HG02759 (cell line): ENCODE data around the gene FOXN3.
A peak's percentile ranks its signal among the peaks of the same experiment; 100 is the strongest.

ENCODE experiments used
- ATAC-seq: cut with Tn5 transposase; IDR thresholded peaks from one replicate; pipeline ENCODE4 v1.9.1; 2021; ENCODE audit warnings: mild to moderate bottlenecking, moderate library complexity; ENCODE audit not compliant: unreplicated experiment

The FOXN3 gene

GRCh38 chr14:89386212-89386886 lies 30.7 kb downstream of the FOXN3 start:
- ATAC-seq: peak; percentile 26

GRCh38 chr14:89384636-89385035 lies 32.4 kb downstream of the FOXN3 start:
- no peak for ATAC-seq

- ATAC-seq: peak; percentile 92
Observed at GRCh38 chr14:89384023-89384422, 33.0 kb downstream of the FOXN3 start.

DNA sequence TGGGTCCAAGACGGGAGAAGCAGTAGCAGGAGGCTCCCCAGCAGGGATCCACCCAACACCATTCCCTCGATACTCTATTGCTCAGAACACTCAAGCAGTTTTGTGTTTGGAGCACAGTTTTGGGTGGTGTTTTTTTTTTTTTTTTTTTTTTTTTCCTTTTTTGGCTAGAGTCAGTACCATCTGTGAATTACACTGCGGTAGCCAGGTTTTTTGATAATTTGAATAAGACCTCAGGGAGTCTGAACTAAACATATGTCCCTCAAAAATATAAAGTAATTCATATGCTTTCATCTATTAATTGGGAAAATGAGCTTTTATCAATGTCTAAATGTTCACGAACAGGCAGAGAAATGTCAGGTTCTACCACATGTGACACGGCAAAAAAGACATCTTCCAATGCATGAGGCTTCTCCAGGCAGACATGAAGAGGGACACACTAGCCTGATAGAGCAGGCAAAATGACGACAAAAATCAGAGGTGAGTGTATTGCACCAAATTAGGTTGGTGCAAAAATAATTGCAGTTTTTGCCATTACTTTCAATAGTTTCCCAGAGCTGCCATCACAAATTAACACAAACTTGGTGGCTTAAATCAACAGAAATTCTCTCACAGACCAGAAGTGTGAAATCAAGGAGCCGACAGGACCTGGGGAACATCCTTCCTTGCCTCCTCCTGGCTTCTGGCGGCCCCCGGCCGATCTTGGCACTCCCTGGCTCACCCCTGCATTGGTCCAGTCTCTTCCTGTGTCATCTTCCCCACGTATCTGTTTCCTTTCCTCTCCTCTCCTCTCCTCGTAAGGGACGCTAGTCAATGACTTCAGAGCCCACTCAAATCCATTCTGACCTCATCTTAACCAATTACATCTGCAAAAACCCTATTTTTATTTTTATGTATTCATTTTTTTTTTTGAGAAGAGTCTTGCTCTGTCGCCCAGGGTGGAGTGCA lies 33.9 kb downstream of the FOXN3 start:
- no peak for ATAC-seq

DNA sequence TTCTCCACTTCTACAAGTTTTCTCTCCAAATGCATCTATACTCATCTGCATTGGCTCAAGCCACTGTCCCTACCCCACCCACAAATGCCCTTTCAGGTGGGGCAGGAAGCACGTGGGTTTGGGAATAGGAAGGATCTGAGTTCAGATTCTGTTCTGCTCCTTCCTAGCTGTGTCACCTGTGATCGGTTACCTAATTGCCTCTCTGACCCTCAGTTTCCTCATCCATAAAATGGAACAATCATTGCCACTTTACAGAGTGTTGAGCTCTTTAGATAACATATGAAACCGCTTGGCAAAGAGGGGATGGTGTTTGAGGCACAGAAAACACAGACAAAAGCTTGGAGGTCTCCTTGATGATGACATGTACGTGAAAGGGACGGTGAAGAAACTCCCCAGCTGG lies 34.5 kb downstream of the FOXN3 start:
- no peak for ATAC-seq

GRCh38 chr14:89379891-89380820 lies 36.9 kb downstream of the FOXN3 start:
- ATAC-seq: no peak

GRCh38 chr14:89379006-89379405 lies 38.0 kb downstream of the FOXN3 start:
- ATAC-seq: no peak

DNA sequence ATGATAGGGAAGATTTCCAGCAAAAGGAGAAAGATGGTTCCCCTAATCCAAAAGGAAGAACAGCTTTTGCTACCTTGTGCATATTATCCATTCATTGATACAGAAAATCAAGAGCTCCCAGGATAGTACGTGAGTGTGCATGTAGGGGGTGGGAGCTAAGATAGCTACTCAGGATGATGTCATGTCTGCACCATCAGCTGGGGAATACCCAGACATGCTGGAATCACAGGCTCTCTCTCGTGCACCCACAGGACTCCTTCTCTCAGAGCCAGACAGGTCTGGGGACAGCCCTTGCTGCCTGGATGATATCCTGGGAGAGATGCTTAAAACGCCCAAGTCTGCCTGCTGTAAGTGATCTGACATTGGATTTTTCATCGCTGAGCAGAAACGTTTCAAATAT lies 38.9 kb downstream of the FOXN3 start:
- ATAC-seq: peak; percentile 82

- no peak for ATAC-seq
Observed at GRCh38 chr14:89377544-89377943, 39.5 kb downstream of the FOXN3 start.

DNA sequence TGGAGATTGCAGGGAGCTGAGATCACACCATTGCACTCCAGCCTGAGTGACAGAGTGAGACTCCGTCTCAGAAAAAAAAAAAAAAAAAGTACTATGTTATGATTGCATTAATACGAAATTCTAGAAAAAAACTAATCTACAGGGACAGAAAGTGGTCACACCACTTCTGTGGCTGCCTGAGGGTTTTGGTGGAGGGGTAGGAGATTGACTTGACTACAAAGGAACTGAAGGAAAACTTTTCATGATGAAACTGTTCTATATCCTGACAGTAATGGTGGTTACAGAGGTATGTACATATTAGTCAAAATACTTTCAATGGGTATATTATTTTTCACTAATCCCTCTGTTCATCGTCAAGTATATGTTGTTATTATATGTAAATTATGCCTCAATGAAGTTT lies 42.1 kb downstream of the FOXN3 start:
- ATAC-seq: no peak

DNA sequence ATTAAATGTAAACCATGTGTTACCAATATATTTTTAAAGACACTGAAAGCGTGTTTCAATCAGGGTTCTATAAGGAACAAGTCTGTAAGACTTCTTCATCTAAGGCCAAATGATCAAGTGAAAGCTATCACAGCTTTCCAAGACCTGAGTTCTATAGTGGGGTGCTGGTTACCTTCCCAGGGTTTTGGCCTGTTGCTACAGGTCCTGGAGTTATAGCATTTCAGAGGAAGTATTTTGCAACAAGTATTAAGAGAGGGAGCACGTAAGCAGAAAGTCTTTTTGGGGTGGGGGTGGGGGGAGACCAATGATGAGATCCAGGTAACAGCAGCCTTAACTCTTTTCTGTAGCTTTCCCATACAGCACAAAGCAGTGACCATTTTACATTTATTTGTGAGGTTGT lies 43.8 kb downstream of the FOXN3 start:
- ATAC-seq: no peak

DNA sequence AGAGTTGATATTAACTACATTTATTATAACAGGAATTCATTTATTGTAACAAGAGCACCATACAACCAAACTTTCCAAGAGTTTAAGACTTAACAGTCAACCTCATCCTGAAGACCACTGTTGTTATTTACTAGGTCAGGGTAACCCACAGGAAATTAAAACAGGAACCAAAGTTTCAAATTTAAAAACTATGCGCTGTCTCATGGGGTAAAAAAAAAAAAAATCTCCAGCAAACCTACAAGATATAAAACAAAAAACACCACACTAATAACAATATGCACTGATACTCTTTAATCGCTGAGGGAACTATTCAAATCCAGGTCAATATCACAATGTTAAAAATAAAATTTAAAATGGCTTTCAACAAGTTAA lies 44.5 kb downstream of the FOXN3 start:
- no peak for ATAC-seq

GRCh38 chr14:89371585-89372511 lies 45.2 kb downstream of the FOXN3 start:
- ATAC-seq: no peak

DNA sequence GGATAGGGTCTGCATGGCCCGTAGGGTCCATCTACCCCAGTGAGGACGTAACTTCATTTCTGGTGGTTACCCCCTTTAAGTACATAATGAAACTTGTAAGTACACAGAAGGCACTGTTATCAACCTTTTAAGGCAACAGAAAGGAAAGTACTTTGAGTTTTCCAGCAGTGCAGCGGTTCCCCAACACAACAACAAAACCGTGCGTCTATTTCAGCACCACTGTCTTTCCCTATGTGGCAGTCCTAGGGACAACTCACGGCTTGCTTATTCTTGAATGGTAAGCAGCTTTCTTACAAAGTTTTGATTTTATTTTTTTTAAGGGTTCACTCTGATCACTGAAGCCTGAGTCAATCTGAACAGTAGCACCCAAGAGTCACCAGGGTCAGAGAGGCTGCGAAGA lies 46.3 kb downstream of the FOXN3 start:
- no peak for ATAC-seq

- no peak for ATAC-seq
Observed at GRCh38 chr14:89370381-89370780, 46.7 kb downstream of the FOXN3 start.

- no peak for ATAC-seq
Observed at GRCh38 chr14:89369656-89370055, 47.4 kb downstream of the FOXN3 start.

- no peak for ATAC-seq
Observed at GRCh38 chr14:89368490-89369477, 48.2 kb downstream of the FOXN3 start.

DNA sequence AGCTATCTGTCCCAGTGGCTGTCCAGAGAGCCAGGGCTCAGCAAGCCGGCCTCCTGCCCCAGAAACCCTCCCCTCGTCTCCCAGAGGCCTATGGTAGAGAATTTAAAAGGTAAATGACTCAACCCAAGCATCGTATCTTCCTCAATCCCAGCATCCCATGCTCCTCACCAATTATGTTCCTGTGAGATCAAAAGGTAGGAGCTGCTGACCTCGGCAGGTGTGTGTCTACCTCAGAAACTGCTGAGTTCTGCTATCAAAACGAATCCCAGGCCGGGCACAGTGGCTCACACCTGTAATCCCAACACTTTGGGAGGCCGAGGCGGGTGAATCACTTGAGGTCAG lies 49.3 kb downstream of the FOXN3 start:
- no peak for ATAC-seq
